SK-N-SH (cell line): ENCODE results near the gene GPAT3.

Experiments used
- EZH2phosphoT487 ChIP-seq: fragments of 200-600 bp; sonication (generic); IDR thresholded peaks from 2 replicates; pipeline ENCODE4 v1.6.1; 2017; ENCODE audit warnings: low read depth, mixed run types, mild to moderate bottlenecking, antibody characterized with exemption, moderate library complexity, borderline replicate concordance
- GABPA ChIP-seq: IDR thresholded peaks from 2 replicates; pipeline ENCODE4 v1.4.0; 2012; ENCODE audit warnings: low read depth, mild to moderate bottlenecking
- RAD21 ChIP-seq: IDR thresholded peaks from 2 replicates; pipeline ENCODE4 v1.6.1; 2012; ENCODE audit warnings: mild to moderate bottlenecking, low read length
- TCF12 ChIP-seq: IDR thresholded peaks from 2 replicates; pipeline ENCODE4 v1.4.0; 2012
- TF ChIP-seq, protein P1 (sequence below): fragments of 200-600 bp; sonication (generic); IDR thresholded peaks from 2 replicates; pipeline ENCODE4 v1.6.1; 2017; ENCODE audit warnings: antibody characterized with exemption, mild to moderate bottlenecking, moderate library complexity

- no peak for TF ChIP-seq EZH2phosphoT487
- no peak for TF ChIP-seq GABPA
- TF ChIP-seq TCF12 = no peak
- TF ChIP-seq, protein P1, sequence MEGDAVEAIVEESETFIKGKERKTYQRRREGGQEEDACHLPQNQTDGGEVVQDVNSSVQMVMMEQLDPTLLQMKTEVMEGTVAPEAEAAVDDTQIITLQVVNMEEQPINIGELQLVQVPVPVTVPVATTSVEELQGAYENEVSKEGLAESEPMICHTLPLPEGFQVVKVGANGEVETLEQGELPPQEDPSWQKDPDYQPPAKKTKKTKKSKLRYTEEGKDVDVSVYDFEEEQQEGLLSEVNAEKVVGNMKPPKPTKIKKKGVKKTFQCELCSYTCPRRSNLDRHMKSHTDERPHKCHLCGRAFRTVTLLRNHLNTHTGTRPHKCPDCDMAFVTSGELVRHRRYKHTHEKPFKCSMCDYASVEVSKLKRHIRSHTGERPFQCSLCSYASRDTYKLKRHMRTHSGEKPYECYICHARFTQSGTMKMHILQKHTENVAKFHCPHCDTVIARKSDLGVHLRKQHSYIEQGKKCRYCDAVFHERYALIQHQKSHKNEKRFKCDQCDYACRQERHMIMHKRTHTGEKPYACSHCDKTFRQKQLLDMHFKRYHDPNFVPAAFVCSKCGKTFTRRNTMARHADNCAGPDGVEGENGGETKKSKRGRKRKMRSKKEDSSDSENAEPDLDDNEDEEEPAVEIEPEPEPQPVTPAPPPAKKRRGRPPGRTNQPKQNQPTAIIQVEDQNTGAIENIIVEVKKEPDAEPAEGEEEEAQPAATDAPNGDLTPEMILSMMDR = no peak
- TF ChIP-seq RAD21 = no peak
These were observed 89.9 kb downstream of the GPAT3 start for GRCh38 chr4:83625821-83626220.
